Hepatocyte (in vitro differentiated cells): Measurements from ENCODE around the gene AIRE. TPM values are rescaled to one million over a fixed set of nuclear protein-coding genes. Genes with fewer than 3 reads are reported as not detected.
"Not testable (repeated sequence)": the region's sequence is repeated elsewhere in the genome, so short reads cannot be mapped to it uniquely, and the experiment has no call there.

Source experiments
- DNase-seq: peaks from one replicate; pipeline ENCODE4 v3.0.0-alpha.2; 2016; ENCODE audit warnings: low spot score
- H2AFZ ChIP-seq: fragments of 200-600 bp; sonication (generic); 2 replicates; pipeline ENCODE4 v1.6.0; 2016; ENCODE audit warnings: antibody characterized with exemption, mild to moderate bottlenecking
- H3K27ac ChIP-seq: fragments of 200-600 bp; sonication (generic); 2 replicates; pipeline ENCODE4 v1.5.1; 2016; ENCODE audit warnings: mild to moderate bottlenecking
- H3K27me3 ChIP-seq: fragments of 200-600 bp; sonication (generic); 2 replicates; pipeline ENCODE4 v1.6.1; 2016
- H3K36me3 ChIP-seq: fragments of 200-600 bp; sonication (generic); replicated peaks from 2 replicates; pipeline ENCODE4 v1.5.1; 2016; ENCODE audit warnings: low read depth; ENCODE audit not compliant: insufficient read depth
- H3K4me1 ChIP-seq: fragments of 200-600 bp; sonication (generic); 2 replicates; pipeline ENCODE4 v1.5.1; 2016; ENCODE audit warnings: mild to moderate bottlenecking, moderate library complexity; ENCODE audit not compliant: insufficient read depth
- H3K4me2 ChIP-seq: fragments of 200-600 bp; sonication (generic); 2 replicates; pipeline ENCODE4 v1.6.0; 2016
- H3K4me3 ChIP-seq: fragments of 200-600 bp; sonication (generic); 2 replicates; pipeline ENCODE4 v1.5.1; 2016; ENCODE audit warnings: mild to moderate bottlenecking
- H3K79me2 ChIP-seq: fragments of 200-600 bp; sonication (generic); 2 replicates; pipeline ENCODE4 v1.6.0; 2017; ENCODE audit warnings: mild to moderate bottlenecking
- H3K9me2 ChIP-seq: fragments of 200-600 bp; sonication (generic); replicated peaks from 2 replicates; pipeline ENCODE4 v1.6.0; 2017; ENCODE audit warnings: mild to moderate bottlenecking; ENCODE audit not compliant: insufficient read depth
- H3K9me3 ChIP-seq: fragments of 200-600 bp; sonication (generic); 2 replicates; pipeline ENCODE4 v1.5.1; 2016; ENCODE audit warnings: low read depth, mild to moderate bottlenecking
- H4K20me1 ChIP-seq: fragments of 200-600 bp; sonication (generic); 2 replicates; pipeline ENCODE4 v1.6.0; 2016; ENCODE audit warnings: mild to moderate bottlenecking; ENCODE audit not compliant: insufficient read depth, poor library complexity, severe bottlenecking
- EZH2 ChIP-seq: fragments of 200-600 bp; sonication (generic); IDR thresholded peaks from 2 replicates; pipeline ENCODE4 v1.6.1; 2016; ENCODE audit warnings: antibody characterized with exemption, mild to moderate bottlenecking, borderline replicate concordance
- EZH2phosphoT487 ChIP-seq: fragments of 200-600 bp; sonication (generic); IDR thresholded peaks from one replicate; pipeline ENCODE4 v1.6.1; 2018; ENCODE audit warnings: antibody characterized with exemption, mild to moderate bottlenecking, low read depth, moderate library complexity; ENCODE audit not compliant: unreplicated experiment, severe bottlenecking
- WGBS: methylation state at CpG from one replicate; pipeline ENCODE4 v1.1.6; 2016; ENCODE audit warnings: low lambda C conversion rate; ENCODE audit errors: missing lambda C conversion rate; 5-methylcytosine and 5-hydroxymethylcytosine counted together
- polyA plus RNA-seq: library from polyadenylated mRNA; unstranded; fragments of >200 nt; fragmentation: Nextera tagmentation; extraction: Ambion mirVana; gene quantifications from 2 replicates; pipeline ENCODE4 v1.2.1, GENCODE V29; 2016
- total RNA-seq: library from RNA; depleted of rRNA; stranded (reverse); fragments of >200 nt; gene quantifications from 2 replicates; pipeline ENCODE4 v1.2.3, GENCODE V29; 2014
- TF ChIP-seq, protein P1 (sequence below): fragments of 200-600 bp; sonication (generic); IDR thresholded peaks from 2 replicates; pipeline ENCODE4 v1.5.1; 2016; ENCODE audit warnings: antibody characterized with exemption, mild to moderate bottlenecking; ENCODE audit not compliant: poor library complexity

The AIRE gene
- 1.00 and 1.3 TPM in 2 replicates for total RNA-seq
- 0.32 and 0.42 TPM in 2 replicates for polyA plus RNA-seq

DNA sequence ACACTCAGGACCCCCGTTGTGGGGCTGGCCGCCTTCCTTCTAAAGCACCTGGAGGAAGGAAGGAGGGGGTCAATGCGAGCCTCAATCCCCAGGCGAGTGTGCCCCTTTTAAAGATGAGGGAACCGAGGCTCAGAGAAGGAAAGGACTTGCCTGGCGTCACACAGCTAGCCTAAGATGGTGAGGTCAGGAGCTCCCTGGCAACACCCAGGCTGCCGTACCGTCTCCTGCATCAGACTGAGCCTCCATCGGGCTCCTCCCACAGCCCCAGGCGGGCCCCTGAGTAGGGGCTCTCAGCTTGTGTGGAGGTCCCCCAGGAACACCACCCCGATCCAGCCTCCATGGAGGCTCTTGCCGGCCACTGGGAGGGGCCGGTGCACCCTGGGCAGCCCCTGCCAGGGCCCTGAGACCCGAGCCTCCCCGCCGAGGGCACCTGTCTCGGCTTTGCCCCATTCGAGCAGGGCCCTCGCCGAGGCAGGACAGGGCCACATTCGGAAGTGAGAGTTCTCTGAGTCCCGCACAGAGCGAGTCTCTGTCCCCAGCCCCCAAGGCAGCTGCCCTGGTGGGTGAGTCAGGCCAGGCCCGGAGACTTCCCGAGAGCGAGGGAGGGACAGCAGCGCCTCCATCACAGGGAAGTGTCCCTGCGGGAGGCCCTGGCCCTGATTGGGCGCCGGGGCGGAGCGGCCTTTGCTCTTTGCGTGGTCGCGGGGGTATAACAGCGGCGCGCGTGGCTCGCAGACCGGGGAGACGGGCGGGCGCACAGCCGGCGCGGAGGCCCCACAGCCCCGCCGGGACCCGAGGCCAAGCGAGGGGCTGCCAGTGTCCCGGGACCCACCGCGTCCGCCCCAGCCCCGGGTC, at the start of gene AIRE:
Gene AIRE (plus strand): TSS at position 739 of the 855 bp plus-strand sequence. CDS start 131 bp downstream, outside the sequence.
- H4K20me1 ChIP-seq, result no peaks in the 10 kb centered on the region
- no peak for TF ChIP-seq EZH2phosphoT487
- TF ChIP-seq, protein P1, sequence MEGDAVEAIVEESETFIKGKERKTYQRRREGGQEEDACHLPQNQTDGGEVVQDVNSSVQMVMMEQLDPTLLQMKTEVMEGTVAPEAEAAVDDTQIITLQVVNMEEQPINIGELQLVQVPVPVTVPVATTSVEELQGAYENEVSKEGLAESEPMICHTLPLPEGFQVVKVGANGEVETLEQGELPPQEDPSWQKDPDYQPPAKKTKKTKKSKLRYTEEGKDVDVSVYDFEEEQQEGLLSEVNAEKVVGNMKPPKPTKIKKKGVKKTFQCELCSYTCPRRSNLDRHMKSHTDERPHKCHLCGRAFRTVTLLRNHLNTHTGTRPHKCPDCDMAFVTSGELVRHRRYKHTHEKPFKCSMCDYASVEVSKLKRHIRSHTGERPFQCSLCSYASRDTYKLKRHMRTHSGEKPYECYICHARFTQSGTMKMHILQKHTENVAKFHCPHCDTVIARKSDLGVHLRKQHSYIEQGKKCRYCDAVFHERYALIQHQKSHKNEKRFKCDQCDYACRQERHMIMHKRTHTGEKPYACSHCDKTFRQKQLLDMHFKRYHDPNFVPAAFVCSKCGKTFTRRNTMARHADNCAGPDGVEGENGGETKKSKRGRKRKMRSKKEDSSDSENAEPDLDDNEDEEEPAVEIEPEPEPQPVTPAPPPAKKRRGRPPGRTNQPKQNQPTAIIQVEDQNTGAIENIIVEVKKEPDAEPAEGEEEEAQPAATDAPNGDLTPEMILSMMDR, result no peak
- TF ChIP-seq EZH2, result no peak
- no peaks in the 10 kb centered on the region for H3K36me3 ChIP-seq
- no peak within 1 kb of the TSS for H3K4me3 ChIP-seq
- H3K9me3 ChIP-seq, result no peaks in the 10 kb centered on the region
- H3K27ac ChIP-seq, result no peak within 1 kb of the TSS
- 53% methylated on average over 55 of the region's 56 CpGs for WGBS
- peak within 1 kb of the TSS; percentile 64 for H3K4me2 ChIP-seq
- DNase-seq, result peak; percentile 57
- H3K4me1 ChIP-seq, result peaks cover 6% of the 10 kb centered on the region
- H3K9me2 ChIP-seq, result no peaks in the 10 kb centered on the region
- H2AFZ ChIP-seq, result no peak within 1 kb of the TSS
- H3K27me3 ChIP-seq, result no peaks in the 10 kb centered on the region
- H3K79me2 ChIP-seq, result no peaks in the 10 kb centered on the region

DNA sequence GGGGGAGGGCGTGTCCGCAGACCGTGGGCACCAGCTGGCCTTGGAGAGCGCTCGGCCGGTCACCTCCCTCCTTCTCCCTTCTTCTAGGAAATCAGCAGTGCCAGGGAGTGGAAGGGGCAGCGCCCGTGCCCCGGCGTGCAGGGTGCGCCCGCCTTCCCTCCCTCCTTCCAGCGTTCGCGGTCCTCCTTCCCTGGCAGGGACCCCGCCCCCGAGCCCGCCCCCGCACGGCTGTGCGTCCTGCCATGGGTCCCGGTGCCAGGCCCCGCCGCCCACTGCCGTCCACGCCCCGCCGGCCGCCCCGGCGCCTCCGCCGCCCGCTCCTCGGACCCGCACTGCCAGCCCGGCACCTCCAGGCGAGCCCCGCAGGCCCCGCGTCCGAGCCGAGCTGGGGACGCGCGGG, 45.3 kb upstream of the AIRE start:
- H3K27me3 ChIP-seq, H3K27ac ChIP-seq, H3K79me2 ChIP-seq, H3K9me2 ChIP-seq, DNase-seq, H3K9me3 ChIP-seq, H3K4me1 ChIP-seq, H2AFZ ChIP-seq, H3K36me3 ChIP-seq, H3K4me2 ChIP-seq, H3K4me3 ChIP-seq, H4K20me1 ChIP-seq: not testable (repeated sequence)
- no CpG with 5 or more reads among the region's 46 CpGs for WGBS

DNA sequence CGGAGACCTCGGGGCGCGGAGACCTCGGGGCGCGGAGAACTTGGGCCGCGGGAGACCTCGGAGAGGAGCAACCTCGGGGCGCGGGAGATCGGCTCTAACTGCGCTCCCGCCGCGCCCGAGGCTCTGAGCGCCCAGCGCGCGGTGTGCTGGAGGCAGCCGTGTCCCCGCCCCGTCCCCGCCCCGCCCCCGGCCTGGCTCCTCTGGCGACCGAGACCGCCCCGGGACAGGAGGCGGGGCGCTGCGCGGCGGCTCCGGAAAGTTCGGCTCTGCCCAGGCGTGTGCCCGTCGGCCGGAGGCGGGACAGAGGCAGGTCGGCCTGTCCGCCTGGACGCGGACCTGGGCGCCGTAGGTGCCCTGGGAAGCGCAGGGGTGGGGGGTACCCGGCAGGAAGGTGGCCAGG, 44.8 kb upstream of the AIRE start, which contains the start of gene ICOSLG:
Gene ICOSLG (minus strand): TSS at position 102 of the 400 bp plus-strand sequence. CDS start 126 bp downstream, outside the sequence.
- not testable (repeated sequence) for H2AFZ ChIP-seq

DNA sequence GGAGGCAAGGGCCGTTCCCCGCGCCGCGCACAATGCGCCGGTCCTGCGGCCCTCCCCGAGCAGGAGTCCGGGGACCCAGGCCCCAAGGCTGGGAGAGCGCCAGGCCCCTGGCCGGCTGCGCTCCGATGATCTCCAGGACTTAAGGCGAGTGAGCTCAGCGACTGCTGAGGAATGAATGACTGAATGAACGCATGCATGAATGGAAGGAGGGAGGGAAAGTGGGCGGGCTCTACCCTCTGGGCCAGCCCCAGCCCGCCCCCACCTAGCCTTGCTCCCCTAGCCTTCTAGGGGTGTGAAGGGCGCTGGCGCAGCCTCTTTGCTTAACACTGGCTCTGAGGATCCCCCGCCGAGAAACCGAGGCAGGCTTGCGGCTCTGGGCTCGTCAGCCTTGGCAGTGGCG, 44.4 kb upstream of the AIRE start:
- not testable (repeated sequence) for H3K27me3 ChIP-seq, H3K4me1 ChIP-seq, H2AFZ ChIP-seq, DNase-seq, H3K36me3 ChIP-seq, H3K79me2 ChIP-seq, H3K4me2 ChIP-seq, H4K20me1 ChIP-seq, H3K9me2 ChIP-seq, H3K27ac ChIP-seq, H3K9me3 ChIP-seq, H3K4me3 ChIP-seq
- WGBS, result no CpG with 5 or more reads among the region's 27 CpGs

More for the DNA sequence above, 44.8 kb upstream of the AIRE start, which contains the start of gene ICOSLG:
- not testable (repeated sequence) for H3K36me3 ChIP-seq, H3K9me2 ChIP-seq, H3K79me2 ChIP-seq, H3K4me2 ChIP-seq, H4K20me1 ChIP-seq, H3K4me1 ChIP-seq, DNase-seq, H3K27ac ChIP-seq, H3K4me3 ChIP-seq, H3K27me3 ChIP-seq, H3K9me3 ChIP-seq
- no CpG with 5 or more reads among the region's 53 CpGs for WGBS

DNA sequence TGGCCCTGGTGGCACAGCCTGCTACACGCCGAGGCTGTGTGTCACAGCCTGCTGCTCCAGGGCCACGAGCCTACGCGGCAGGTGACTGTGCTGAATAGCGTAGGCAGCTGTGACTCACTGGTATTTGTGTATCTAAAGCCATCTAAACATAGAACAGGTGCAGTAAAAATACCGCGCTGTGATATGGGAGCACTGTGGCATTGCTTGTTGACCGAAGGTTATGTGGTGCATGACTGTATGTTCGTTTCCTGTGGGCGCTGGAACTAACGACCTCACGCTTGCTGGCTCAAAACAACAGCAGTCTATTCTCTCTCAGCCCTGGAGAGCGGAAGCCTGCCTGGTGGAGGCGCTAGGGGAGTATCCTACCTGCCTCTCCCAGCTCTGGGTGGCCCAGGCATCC, 41.7 kb upstream of the AIRE start:
- WGBS, result no CpG with 5 or more reads among the region's 15 CpGs
- H4K20me1 ChIP-seq, H3K4me2 ChIP-seq, H3K9me2 ChIP-seq, DNase-seq, H3K27ac ChIP-seq, H3K9me3 ChIP-seq, H2AFZ ChIP-seq, H3K79me2 ChIP-seq, H3K4me1 ChIP-seq, H3K36me3 ChIP-seq, H3K27me3 ChIP-seq, H3K4me3 ChIP-seq: not testable (repeated sequence)

DNA sequence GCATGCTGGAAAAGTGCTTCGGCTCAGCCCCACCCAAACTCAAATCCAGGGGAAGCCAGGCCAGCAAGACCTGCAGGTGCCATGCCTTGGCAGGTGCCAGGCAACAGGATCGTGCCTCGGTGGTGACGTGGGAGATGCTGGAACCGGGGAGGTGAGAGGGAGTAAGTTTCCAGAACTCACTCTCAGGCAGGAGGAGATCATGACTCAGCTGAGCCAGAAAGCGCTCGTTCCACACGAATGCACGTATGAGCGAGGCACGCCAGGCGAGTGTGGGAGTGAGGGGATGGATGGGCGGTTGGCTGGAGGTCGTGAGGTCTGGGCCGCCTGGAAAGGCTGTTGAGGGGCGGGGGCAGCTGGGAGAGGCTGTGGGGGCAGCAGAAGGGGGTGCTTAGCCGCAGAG, 37.8 kb upstream of the AIRE start:
- not testable (repeated sequence) for H3K4me1 ChIP-seq, DNase-seq, H3K36me3 ChIP-seq, H3K4me2 ChIP-seq, H2AFZ ChIP-seq, H4K20me1 ChIP-seq, H3K27me3 ChIP-seq, H3K9me3 ChIP-seq, H3K27ac ChIP-seq, H3K4me3 ChIP-seq, H3K79me2 ChIP-seq, H3K9me2 ChIP-seq
- WGBS, result no CpG with 5 or more reads among the region's 17 CpGs

DNA sequence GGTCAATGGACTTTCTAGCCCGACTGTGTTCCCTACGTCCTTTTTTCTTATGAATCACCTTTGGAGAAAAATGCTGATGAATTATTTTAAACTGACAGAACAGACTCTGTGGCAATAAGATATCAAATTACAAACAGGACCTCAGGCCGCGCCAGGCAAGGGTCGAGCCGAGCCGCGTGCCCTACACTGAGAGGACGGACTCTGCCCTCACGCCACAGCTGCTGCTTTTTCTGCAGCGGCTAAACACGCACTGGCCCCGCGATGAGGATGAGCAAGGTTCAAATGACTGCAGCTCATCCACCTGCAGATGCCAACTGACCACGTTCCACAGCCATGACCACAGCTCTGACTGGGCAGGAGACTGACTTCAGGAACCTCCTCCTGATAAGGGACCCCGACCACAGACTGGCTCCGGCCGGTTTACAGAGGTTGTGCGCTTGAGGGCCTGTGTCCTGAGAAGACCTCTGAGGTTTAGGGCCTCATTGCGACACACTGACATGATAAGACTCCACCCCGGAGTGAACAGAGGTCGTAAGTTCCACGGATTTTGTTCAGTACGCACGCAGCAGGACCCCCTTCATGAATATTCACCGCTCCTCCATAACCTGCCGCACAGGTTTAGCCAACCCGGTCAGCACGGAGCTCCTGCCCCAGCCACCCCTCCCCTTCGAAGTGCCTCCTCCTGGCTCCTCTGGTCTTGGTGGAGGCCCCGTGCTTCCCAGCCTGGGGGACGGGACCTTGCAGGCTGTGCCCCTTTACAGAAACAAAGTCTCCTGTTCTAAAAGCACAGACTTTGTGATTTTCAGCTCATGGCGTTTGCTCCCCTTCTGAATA, 36.3 kb upstream of the AIRE start:
- not testable (repeated sequence) for H3K79me2 ChIP-seq, H3K27me3 ChIP-seq, H3K9me3 ChIP-seq, H4K20me1 ChIP-seq, H3K4me3 ChIP-seq, DNase-seq, H3K27ac ChIP-seq, H3K9me2 ChIP-seq, H2AFZ ChIP-seq, H3K4me1 ChIP-seq, H3K4me2 ChIP-seq, H3K36me3 ChIP-seq
- WGBS, result no CpG with 5 or more reads among the region's 33 CpGs
